Measurements from ENCODE around the gene ARRDC4.

DNA sequence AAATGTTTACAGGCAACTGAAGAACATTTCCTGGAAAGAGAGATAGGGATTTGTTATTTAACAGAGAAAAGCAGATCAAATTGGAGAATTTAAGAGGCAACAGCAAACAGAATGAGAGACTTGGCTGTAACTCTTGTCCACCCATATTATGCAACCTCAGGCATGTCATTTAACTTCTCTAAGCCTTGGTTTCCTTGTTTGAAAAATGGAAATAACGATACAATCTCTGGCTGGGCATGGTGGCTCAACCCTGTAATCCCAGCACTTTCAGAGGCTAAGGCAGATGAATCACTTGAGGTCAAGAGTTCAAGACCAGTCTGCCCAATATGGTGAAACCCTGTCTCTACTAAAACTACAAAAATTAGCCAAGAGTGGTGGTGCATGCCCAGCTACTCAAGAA is 23.7 kb downstream of the ARRDC4 start:
- no peak for TF ChIP-seq POLR2A (IDR thresholded peaks at IDR 0.05)
- TF ChIP-seq, protein P1, sequence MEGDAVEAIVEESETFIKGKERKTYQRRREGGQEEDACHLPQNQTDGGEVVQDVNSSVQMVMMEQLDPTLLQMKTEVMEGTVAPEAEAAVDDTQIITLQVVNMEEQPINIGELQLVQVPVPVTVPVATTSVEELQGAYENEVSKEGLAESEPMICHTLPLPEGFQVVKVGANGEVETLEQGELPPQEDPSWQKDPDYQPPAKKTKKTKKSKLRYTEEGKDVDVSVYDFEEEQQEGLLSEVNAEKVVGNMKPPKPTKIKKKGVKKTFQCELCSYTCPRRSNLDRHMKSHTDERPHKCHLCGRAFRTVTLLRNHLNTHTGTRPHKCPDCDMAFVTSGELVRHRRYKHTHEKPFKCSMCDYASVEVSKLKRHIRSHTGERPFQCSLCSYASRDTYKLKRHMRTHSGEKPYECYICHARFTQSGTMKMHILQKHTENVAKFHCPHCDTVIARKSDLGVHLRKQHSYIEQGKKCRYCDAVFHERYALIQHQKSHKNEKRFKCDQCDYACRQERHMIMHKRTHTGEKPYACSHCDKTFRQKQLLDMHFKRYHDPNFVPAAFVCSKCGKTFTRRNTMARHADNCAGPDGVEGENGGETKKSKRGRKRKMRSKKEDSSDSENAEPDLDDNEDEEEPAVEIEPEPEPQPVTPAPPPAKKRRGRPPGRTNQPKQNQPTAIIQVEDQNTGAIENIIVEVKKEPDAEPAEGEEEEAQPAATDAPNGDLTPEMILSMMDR (IDR thresholded peaks at IDR 0.05): no peak
